Left renal cortex interstitium (tissue), 4 donors: ENCODE data around the gene MSH5. TPM values are rescaled to one million over a fixed set of nuclear protein-coding genes. Genes with fewer than 3 reads are reported as not detected.
A peak's percentile ranks its signal among the peaks of the same experiment; 100 is the strongest.
"Not testable (repeated sequence)": the region's sequence is repeated elsewhere in the genome, so short reads cannot be mapped to it uniquely, and the experiment has no call there.

ENCODE experiments used
- DNase-seq, 4 donors: peaks; one replicate each; pipeline ENCODE4 v3.0.0-alpha.2; 2013; ENCODE audit warnings: low read depth in 4 of 4, low spot score in 2 of 4, missing footprints in 1 of 4
- polyA plus RNA-seq, 4 donors: library from polyadenylated mRNA; unstranded; fragments of 120-200 nt; gene quantifications; one replicate each; pipeline ENCODE4 v1.2.1, GENCODE V29; 2013; ENCODE audit not compliant: insufficient read length in 4 of 4

MSH5 gene
- polyA plus RNA-seq, 4 donors = 13.1 to 58.4 (median 30.9) TPM

DNA sequence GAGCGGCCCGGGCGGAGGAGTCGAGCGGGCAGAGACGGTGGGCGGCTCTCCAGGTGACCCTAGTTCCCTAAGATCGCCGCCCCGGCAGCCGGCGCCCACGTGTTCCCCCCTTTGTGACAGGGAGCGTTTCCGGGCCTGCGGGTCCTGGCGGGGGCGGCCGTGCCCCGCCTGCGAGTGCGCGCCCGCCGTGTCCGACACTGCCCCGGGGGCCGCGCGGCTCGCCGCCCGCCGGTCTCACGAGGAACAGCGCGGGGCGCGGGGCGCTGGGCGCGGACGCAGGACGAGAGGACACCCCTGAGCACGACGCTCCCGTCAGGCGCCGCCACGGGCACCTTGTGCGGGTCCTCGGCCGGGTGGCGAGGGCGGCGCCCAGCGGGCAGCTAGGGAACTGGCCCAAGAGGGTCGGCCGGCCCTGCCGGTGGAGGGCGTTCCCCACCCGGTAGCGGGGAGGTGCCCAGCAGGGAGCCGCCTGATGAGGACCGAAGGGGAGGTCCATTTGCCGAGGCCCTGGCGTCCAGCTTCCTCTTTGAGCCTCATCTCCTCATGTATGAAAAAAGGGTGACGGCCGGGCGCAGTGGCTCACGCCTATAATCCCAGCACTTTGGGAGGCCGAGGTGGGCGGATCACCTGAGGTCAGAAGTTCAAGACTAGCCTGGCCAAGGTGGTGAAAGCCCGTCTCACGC is 56.0 kb downstream of the MSH5 start, which contains the start of gene VARS1:
Gene VARS1 (minus strand): TSS at position 137 of the 683 bp plus-strand sequence. CDS start 535 bp downstream, outside the sequence.
- DNase-seq = peak in 2 of 4 donors; percentile 72 to 78

DNA sequence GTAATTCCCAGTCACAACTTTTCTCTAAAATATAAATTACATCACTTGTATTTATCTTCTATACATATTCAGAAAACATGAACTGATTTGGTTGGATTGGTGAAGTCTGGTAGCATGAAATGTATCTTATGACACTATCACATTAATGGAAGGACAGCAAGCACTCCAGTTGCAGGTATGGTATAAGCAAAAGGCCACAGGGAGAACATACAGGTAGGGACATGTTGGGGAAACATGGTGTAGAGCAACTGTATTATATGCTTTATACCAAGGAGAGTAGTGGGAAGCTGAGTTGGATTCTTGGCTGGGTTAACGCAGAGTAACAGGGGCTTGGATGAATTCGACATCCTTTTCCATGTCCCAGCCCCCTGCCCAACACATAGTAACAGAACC is 57.2 kb downstream of the MSH5 start:
- DNase-seq = no peak

DNA sequence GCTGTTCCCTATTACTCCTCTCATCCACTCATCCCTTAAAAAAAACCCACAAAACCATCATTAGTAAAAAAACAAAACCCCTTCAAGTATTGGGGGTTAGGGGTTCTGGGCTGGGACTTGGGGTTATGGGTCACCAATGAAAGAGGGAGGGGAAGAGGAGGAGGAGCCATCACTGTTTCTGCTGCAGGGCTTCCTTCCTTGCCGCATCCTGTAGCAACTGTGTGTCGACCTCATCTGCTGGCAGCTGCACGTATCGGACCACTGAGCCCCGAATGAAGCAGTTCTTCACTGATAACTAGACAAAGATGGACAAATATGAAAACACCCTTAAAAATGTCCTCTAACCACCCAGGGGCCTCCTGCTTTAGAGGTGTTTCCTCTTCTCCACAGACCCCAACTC is 57.8 kb downstream of the MSH5 start:
- no peak for DNase-seq

DNA sequence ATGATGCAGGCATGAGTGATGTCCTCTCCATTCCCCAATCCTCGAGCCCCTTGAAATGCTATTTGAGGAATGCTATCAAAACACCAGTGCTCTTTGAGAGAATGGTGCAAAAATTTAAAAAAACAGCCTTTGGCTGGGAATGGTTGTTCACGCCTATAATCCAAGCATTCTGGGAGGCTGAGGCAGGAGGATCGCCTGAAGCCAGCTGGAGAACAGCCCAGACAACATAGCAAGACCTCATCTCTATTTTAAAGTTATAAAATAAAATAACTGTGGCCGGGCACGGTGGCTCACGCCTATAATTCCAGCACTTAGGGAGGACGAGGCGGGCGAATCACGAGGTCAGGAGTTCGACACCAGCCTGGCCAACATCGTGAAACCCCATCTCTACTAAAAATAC is 60.0 kb downstream of the MSH5 start:
- no peak for DNase-seq

DNA sequence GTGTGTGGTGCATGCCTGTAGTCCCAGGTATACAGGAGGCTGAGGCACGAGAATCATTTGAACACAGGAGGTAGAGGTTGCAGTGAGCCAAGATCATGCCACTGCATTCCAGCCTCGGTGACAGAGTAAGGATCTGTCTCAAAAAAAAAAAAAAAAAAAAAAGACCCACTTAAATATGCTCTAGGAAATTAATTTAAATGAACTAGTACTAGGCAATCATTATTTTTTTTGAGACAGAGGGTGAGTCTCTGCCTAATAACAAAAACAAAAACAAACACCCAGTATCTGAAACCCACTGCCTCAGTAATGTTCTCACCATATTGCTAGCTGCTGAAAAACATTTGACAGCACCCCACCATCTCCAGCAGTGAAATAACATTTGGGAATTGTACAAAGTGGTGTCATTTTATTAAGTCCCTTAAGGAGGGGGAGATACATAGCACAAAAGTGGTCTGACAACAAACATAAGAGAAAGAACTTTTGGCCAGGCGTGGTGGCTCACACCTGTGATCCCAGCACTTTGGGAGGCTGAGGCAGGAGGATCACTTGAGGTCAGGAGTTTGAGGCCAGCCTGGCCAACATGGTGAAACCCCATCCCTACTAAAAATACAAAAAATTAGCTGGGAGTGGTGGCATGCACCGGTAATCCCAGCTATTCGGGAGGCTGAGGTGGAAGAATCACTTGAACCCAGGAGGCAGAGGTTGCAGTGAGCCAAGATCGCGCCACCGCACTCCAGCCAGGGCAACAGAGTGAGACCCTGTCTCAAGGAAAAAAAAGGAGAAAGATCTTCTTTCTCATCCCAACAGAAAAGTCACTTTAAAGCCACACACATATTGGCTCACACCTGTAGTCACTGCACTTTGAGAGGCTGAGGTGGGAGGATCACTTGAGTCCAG is 61.5 kb downstream of the MSH5 start:
- not testable (repeated sequence) for DNase-seq

DNA sequence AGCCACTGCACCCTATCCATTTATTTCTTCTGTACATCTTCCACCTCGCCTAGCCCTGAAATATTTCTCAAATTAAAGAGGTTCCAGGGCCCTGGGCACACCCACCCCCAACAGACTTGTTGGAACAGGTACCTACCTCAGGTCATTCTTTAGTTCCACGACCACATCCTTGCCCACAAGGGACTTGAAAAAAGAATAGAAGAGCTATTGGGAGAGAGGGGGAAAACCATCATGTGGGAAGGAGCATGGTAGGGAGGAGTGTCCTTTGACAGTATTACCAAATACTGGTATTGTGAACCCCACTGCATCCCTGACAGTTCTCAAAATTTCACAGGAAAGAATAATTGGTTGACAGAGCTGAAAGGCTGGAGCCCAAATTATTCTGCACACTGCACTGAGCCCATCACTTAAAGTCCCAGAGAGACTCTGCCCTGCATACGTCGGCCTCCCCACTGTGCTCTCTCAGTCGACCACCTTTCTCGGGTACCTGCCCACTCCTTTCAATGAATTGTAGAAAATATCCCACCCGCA is 66.2 kb downstream of the MSH5 start:
- no peak for DNase-seq

DNA sequence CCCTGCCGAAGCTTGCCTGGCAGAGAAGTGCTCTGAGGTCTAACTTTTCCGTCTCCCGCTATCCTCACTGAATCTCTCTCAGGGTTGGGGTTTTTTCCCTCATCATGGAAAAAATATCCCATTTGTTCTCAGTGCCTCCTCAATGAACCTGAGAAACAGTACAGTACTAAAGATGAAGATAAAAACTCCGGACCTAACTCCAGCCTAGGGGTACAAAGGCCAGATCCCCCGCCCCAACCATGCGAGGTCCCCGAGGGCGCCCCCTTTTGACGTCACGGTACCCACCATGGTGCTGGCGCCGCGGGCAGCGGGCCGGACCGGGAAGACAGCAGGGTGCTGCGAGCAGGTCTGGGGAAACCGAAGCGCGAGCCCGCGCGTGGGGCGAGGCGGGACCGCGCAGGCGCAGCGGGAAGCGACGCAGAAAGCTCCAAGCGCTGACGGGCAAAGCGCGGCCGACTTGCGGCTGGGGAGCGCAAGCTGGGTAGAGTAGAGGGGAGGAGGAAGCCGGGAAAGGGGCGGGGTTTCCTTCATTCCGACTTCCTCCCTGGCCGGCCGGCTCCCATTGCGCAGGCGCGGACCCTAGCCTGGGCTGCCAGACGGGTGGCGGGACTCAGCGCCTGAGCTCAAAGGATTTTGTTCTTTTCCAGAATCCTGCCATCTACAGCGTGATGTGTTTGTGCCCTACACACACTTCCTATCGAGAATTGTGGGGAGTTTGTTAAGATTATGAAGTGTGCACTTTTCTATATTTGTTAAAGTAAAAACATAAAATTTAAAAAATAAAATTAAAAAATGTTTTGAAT is 66.9 kb downstream of the MSH5 start, which contains the start of gene LSM2:
Gene LSM2 (minus strand): TSS at position 497 of the 803 bp plus-strand sequence. CDS start 209 bp downstream, at position 288.
- DNase-seq = peak in 3 of 4 donors; percentile 93 to 96 (median 93)

DNA sequence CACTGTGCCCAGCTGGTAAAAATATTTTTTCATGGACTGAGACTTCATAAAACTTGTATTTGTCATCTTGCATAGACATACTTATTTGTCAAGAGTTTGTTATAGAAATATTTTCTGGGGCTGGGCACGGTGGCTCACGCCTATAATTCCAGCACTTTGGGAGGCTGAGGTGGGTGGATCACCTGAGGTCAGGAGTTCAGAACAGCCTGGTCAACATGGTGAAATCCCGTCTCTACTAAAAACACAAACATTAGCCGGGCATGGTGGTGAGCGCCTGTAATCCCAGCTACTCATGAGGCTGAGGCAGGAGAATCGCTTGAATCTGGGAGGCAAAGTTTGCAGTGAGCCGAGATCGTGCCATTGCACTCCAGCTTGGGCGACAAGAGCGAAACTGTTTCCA is 68.8 kb downstream of the MSH5 start:
- DNase-seq = not testable (repeated sequence)

DNA sequence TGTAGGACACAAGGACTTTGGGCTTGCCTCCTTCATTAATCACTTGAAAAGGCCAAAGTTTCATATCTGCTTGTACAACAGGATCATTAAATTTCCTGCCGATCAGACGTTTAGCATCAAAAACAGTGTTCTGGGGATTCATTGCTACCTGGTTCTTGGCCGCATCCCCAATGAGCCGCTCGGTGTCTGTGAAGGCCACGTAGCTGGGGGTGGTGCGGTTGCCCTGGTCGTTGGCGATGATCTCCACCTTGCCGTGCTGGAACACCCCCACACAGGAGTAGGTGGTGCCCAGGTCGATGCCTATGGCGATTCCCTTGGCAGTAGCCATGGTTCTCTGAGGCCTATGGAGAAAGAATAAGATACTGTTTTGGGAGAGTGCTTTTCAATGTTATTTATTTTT is 71.8 kb downstream of the MSH5 start:
- no peak for DNase-seq

Other genes starting within 250 kb of the MSH5 start
- 1 to 10 TPM in 2 of 4 donors, under 1 TPM in 2; 0.45 to 1.8 (median 0.88) TPM for gene MICB, start 241.9 kb upstream of the MSH5 start, polyA plus RNA-seq
- gene MCCD1, start 211.0 kb upstream of the MSH5 start, polyA plus RNA-seq = 10 to 100 TPM; 15.4 to 24.2 (median 18.0) TPM
- 100 to 1,000 TPM; 462 to 709 (median 569) TPM for gene DDX39B, start 198.0 kb upstream of the MSH5 start, polyA plus RNA-seq
- 10 to 100 TPM in 1 of 4 donors, 1 to 10 TPM in 3; 6.4 to 10.5 (median 6.5) TPM for gene ATP6V1G2, start 193.4 kb upstream of the MSH5 start, polyA plus RNA-seq
- 10 to 100 TPM; 18.4 to 29.0 (median 25.5) TPM for gene NFKBIL1, start 192.4 kb upstream of the MSH5 start, polyA plus RNA-seq
- under 1 TPM; 0.24 to 0.39 (median 0.31) TPM for gene LTA, start 167.7 kb upstream of the MSH5 start, polyA plus RNA-seq
- under 1 TPM in 1 of 4 donors, not detected in 3; 0.49 TPM for gene TNF, start 164.4 kb upstream of the MSH5 start, polyA plus RNA-seq
- gene LTB, start 157.6 kb upstream of the MSH5 start, polyA plus RNA-seq = 1 to 10 TPM in 3 of 4 donors, under 1 TPM in 1; 0.88 to 2.3 (median 2.0) TPM
- gene LST1, start 153.7 kb upstream of the MSH5 start, polyA plus RNA-seq = 1 to 10 TPM; 4.2 to 6.2 (median 5.0) TPM
- under 1 TPM in 3 of 4 donors, not detected in 1; 0.16 to 0.52 (median 0.25) TPM for gene NCR3, start 147.0 kb upstream of the MSH5 start, polyA plus RNA-seq
- 10 to 100 TPM; 61.0 to 92.7 (median 73.5) TPM for gene AIF1, start 124.8 kb upstream of the MSH5 start, polyA plus RNA-seq
- gene PRRC2A, start 119.3 kb upstream of the MSH5 start, polyA plus RNA-seq = 100 to 1,000 TPM; 129 to 238 (median 197) TPM
- gene BAG6, start 87.3 kb upstream of the MSH5 start, polyA plus RNA-seq = 100 to 1,000 TPM; 218 to 274 (median 261) TPM
- gene APOM, start 84.1 kb upstream of the MSH5 start, polyA plus RNA-seq = 100 to 1,000 TPM in 3 of 4 donors, 10 to 100 TPM in 1; 89.9 to 124 (median 104) TPM
- 10 to 100 TPM; 17.9 to 24.3 (median 21.4) TPM for gene C6orf47, start 79.2 kb upstream of the MSH5 start, polyA plus RNA-seq
- 10 to 100 TPM; 25.2 to 33.9 (median 29.5) TPM for gene GPANK1, start 75.0 kb upstream of the MSH5 start, polyA plus RNA-seq
- gene CSNK2B, start 73.9 kb upstream of the MSH5 start, polyA plus RNA-seq = 100 to 1,000 TPM; 224 to 234 (median 228) TPM
- gene LY6G5B, start 70.0 kb upstream of the MSH5 start, polyA plus RNA-seq = 10 to 100 TPM in 3 of 4 donors, 1 to 10 TPM in 1; 9.0 to 37.0 (median 19.2) TPM
- 1 to 10 TPM; 2.4 to 5.6 (median 3.0) TPM for gene LY6G5C, start 58.9 kb upstream of the MSH5 start, polyA plus RNA-seq
- gene ABHD16A, start 36.7 kb upstream of the MSH5 start, polyA plus RNA-seq = 10 to 100 TPM; 54.3 to 74.8 (median 61.5) TPM
- gene LY6G6F, start 33.1 kb upstream of the MSH5 start, polyA plus RNA-seq = under 1 TPM; 0.21 to 0.81 (median 0.57) TPM
- under 1 TPM in 1 of 4 donors, not detected in 3; 0.65 TPM for gene LY6G6D, start 24.7 kb upstream of the MSH5 start, polyA plus RNA-seq
- gene LY6G6C, start 18.3 kb upstream of the MSH5 start, polyA plus RNA-seq = 1 to 10 TPM in 1 of 4 donors, under 1 TPM in 2, not detected in 1; 0.32 to 1.4 (median 0.47) TPM
- gene MPIG6B, start 16.6 kb upstream of the MSH5 start, polyA plus RNA-seq = 1 to 10 TPM in 3 of 4 donors, under 1 TPM in 1; 0.72 to 2.4 (median 1.5) TPM
- gene DDAH2, start 10.7 kb upstream of the MSH5 start, polyA plus RNA-seq = 100 to 1,000 TPM; 163 to 243 (median 200) TPM
- 100 to 1,000 TPM; 251 to 323 (median 297) TPM for gene CLIC1, start 3.5 kb upstream of the MSH5 start, polyA plus RNA-seq
- gene SAPCD1, start 22.7 kb downstream of the MSH5 start, polyA plus RNA-seq = 10 to 100 TPM in 2 of 4 donors, 1 to 10 TPM in 2; 4.2 to 12.9 (median 7.3) TPM
- 10 to 100 TPM in 2 of 4 donors, 1 to 10 TPM in 2; 8.1 to 10.7 (median 9.6) TPM for gene VWA7, start 37.3 kb downstream of the MSH5 start, polyA plus RNA-seq
- 10 to 100 TPM; 51.9 to 64.8 (median 55.2) TPM for gene VARS1, start 55.7 kb downstream of the MSH5 start, polyA plus RNA-seq
- 10 to 100 TPM; 80.4 to 88.0 (median 84.9) TPM for gene LSM2, start 67.0 kb downstream of the MSH5 start, polyA plus RNA-seq
- gene HSPA1L, start 75.3 kb downstream of the MSH5 start, polyA plus RNA-seq = 1 to 10 TPM; 3.6 to 4.2 (median 3.8) TPM
- gene HSPA1A, start 75.5 kb downstream of the MSH5 start, polyA plus RNA-seq = 100 to 1,000 TPM in 3 of 4 donors, 10 to 100 TPM in 1; 92.5 to 123 (median 116) TPM
- gene HSPA1B, start 87.7 kb downstream of the MSH5 start, polyA plus RNA-seq = 100 to 1,000 TPM; 128 to 169 (median 155) TPM
- 10 to 100 TPM; 72.1 to 78.2 (median 75.1) TPM for gene NEU1, start 122.8 kb downstream of the MSH5 start, polyA plus RNA-seq
- gene SLC44A4, start 139.0 kb downstream of the MSH5 start, polyA plus RNA-seq = 10 to 100 TPM; 37.2 to 57.4 (median 46.1) TPM
- 100 to 1,000 TPM in 1 of 4 donors, 10 to 100 TPM in 3; 65.6 to 111 (median 86.8) TPM for gene EHMT2, start 157.7 kb downstream of the MSH5 start, polyA plus RNA-seq
- gene ZBTB12, start 162.1 kb downstream of the MSH5 start, polyA plus RNA-seq = 10 to 100 TPM; 22.4 to 35.3 (median 26.9) TPM
- gene C2, start 187.7 kb downstream of the MSH5 start, polyA plus RNA-seq = 1 to 10 TPM; 3.1 to 4.1 (median 3.7) TPM
- 10 to 100 TPM in 1 of 4 donors, 1 to 10 TPM in 3; 6.5 to 22.2 (median 7.1) TPM for gene CFB, start 206.1 kb downstream of the MSH5 start, polyA plus RNA-seq
- 100 to 1,000 TPM in 1 of 4 donors, 10 to 100 TPM in 3; 88.5 to 105 (median 91.7) TPM for gene NELFE, start 219.0 kb downstream of the MSH5 start, polyA plus RNA-seq
- 10 to 100 TPM; 36.4 to 56.9 (median 45.8) TPM for gene SKIC2, start 219.2 kb downstream of the MSH5 start, polyA plus RNA-seq
- gene DXO, start 232.1 kb downstream of the MSH5 start, polyA plus RNA-seq = 10 to 100 TPM; 22.9 to 42.2 (median 32.9) TPM
- 10 to 100 TPM; 11.9 to 24.1 (median 15.8) TPM for gene C4A, start 242.1 kb downstream of the MSH5 start, polyA plus RNA-seq